ENCODE results near the gene TGFBR3L.

- no peak for TF ChIP-seq CTCF (conservative IDR thresholded peaks at IDR 0.05; ENCODE audit: low read length)
- no peak for TF ChIP-seq EZH2phosphoT487 (IDR thresholded peaks at IDR 0.05; ENCODE audit: borderline replicate concordance, low read depth, low read length)
These were observed 30.6 kb upstream of the TGFBR3L start for GRCh38 chr19:7883796-7884570.

Measured in OCI-LY7 (cell line).